Testis (tissue), 2 donors: Measurements from ENCODE around the gene EIF4A3.

Source experiments
- POLR2A ChIP-seq: fragments of 450-650 bp; IDR thresholded peaks from one replicate; pipeline ENCODE4 v1.6.1; 2017; ENCODE audit warnings: antibody characterized with exemption, mild to moderate bottlenecking, moderate library complexity
- TF ChIP-seq, protein P1 (sequence below), 3 experiments: fragments of 450-650 bp in 2 of 3; fragments of 200-600 bp in 1 of 3; sonication (generic) in 1 of 3; IDR thresholded peaks; one replicate each; pipeline ENCODE4 v1.5.1; 2016 to 2019; ENCODE audit warnings: antibody characterized with exemption in 3 of 3, mild to moderate bottlenecking in 2 of 3, moderate library complexity in 1 of 3

DNA sequence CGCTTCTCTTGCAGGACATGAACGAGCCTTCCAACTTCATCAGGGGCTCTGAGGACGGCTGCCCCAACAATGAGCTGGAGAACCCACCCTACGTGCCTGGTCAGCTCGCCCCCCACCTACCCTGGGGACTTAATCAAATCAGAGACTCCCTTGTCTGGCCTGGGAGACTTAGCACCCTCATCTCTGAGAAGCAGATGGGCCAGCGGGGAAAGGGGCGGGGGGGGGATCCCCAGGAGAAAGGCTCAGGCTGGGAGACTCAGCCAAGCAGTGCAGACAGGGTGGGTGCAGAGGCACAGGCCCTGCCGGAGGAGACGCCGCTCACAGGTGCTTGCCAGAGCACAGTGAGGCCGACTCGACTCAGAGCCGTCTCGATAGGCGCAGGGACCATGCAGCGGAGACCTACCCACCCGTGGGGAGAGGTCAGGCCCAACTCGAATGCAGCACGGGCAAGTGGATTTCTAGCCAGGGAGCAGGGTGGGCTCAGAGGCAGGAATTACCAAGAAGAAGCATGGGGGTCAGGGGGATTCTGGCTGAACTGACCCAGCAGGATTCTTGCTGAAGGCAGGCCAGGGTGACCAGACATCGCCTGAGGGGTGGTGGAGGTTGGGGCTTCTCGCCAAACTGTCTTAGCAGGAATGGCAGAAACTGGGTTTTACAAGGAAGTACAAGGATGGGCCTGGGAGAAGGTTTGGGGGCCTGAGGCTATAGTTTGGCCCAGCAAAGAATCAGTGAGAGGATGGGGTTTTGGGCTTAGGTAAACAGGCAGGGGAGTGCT lies 35.8 kb downstream of the EIF4A3 start:
- TF ChIP-seq, protein P1, sequence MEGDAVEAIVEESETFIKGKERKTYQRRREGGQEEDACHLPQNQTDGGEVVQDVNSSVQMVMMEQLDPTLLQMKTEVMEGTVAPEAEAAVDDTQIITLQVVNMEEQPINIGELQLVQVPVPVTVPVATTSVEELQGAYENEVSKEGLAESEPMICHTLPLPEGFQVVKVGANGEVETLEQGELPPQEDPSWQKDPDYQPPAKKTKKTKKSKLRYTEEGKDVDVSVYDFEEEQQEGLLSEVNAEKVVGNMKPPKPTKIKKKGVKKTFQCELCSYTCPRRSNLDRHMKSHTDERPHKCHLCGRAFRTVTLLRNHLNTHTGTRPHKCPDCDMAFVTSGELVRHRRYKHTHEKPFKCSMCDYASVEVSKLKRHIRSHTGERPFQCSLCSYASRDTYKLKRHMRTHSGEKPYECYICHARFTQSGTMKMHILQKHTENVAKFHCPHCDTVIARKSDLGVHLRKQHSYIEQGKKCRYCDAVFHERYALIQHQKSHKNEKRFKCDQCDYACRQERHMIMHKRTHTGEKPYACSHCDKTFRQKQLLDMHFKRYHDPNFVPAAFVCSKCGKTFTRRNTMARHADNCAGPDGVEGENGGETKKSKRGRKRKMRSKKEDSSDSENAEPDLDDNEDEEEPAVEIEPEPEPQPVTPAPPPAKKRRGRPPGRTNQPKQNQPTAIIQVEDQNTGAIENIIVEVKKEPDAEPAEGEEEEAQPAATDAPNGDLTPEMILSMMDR (IDR thresholded peaks at IDR 0.05): no peak
- TF ChIP-seq POLR2A: no peak
